Neuron (in vitro differentiated cells): ENCODE data around the gene AK4.

Experiments
- H2AFZ ChIP-seq: one replicate; pipeline ENCODE4 v1.6.1; 2013; ENCODE audit warnings: low read depth, mild to moderate bottlenecking, inconsistent platforms, low read length, moderate library complexity
- H3K27me3 ChIP-seq: one replicate; pipeline ENCODE4 v1.6.1; 2013; ENCODE audit warnings: low read length; ENCODE audit not compliant: insufficient read depth
- H3K36me3 ChIP-seq: one replicate; pipeline ENCODE4 v1.6.1; 2013; ENCODE audit warnings: low read length; ENCODE audit not compliant: insufficient read depth
- H3K4me1 ChIP-seq: one replicate; pipeline ENCODE4 v1.6.1; 2013; ENCODE audit warnings: low read length; ENCODE audit not compliant: insufficient read depth
- H3K4me3 ChIP-seq: 2 replicates; pipeline ENCODE4 v1.5.1; 2013; ENCODE audit warnings: mild to moderate bottlenecking, low read length, moderate library complexity
- H3K9me3 ChIP-seq: one replicate; pipeline ENCODE4 v1.6.1; 2013; ENCODE audit warnings: low read length

Gene AK4

GRCh38 chr1:65175171-65176055 is 27.4 kb downstream of the AK4 start:
- Histone ChIP-seq H3K27me3 (peaks cover 3% of the 10 kb centered on the region), H2AFZ (no peak overlapping the region), H3K36me3 (no peaks in the 10 kb centered on the region), H3K4me3 (no peak overlapping the region), H3K4me1 (no peaks in the 10 kb centered on the region), H3K9me3 (peaks cover 2% of the 10 kb centered on the region)

- Histone ChIP-seq H3K4me1 (no peaks in the 10 kb centered on the region), H3K9me3 (peaks cover 2% of the 10 kb centered on the region), H3K36me3 (no peaks in the 10 kb centered on the region), H3K27me3 (peaks cover 7% of the 10 kb centered on the region), H3K4me3 (no peak overlapping the region), H2AFZ (no peak overlapping the region)
These were observed 28.1 kb downstream of the AK4 start for GRCh38 chr1:65176056-65176450.

- peaks cover 7% of the 10 kb centered on the region for H3K27me3 ChIP-seq
- H3K9me3 ChIP-seq: peaks cover 2% of the 10 kb centered on the region
- H3K4me1 ChIP-seq: no peaks in the 10 kb centered on the region
- H3K4me3 ChIP-seq: no peak overlapping the region
- H3K36me3 ChIP-seq: no peaks in the 10 kb centered on the region
- no peak overlapping the region for H2AFZ ChIP-seq
These were observed 28.6 kb downstream of the AK4 start for GRCh38 chr1:65176591-65176990.

GRCh38 chr1:65177457-65177856 is 29.5 kb downstream of the AK4 start:
- Histone ChIP-seq H3K4me1 (no peaks in the 10 kb centered on the region), H3K9me3 (peaks cover 2% of the 10 kb centered on the region), H3K36me3 (no peaks in the 10 kb centered on the region), H3K27me3 (peaks cover 7% of the 10 kb centered on the region), H2AFZ (no peak overlapping the region), H3K4me3 (no peak overlapping the region)

- peaks cover 7% of the 10 kb centered on the region for H3K27me3 ChIP-seq
- H3K4me1 ChIP-seq: no peaks in the 10 kb centered on the region
- H3K4me3 ChIP-seq: no peak overlapping the region
- peaks cover 2% of the 10 kb centered on the region for H3K9me3 ChIP-seq
- no peak overlapping the region for H2AFZ ChIP-seq
- no peaks in the 10 kb centered on the region for H3K36me3 ChIP-seq
These were observed 30.2 kb downstream of the AK4 start for GRCh38 chr1:65178235-65178634.

GRCh38 chr1:65179148-65179547 is 31.1 kb downstream of the AK4 start:
- peaks cover 7% of the 10 kb centered on the region for H3K27me3 ChIP-seq
- peaks cover 2% of the 10 kb centered on the region for H3K9me3 ChIP-seq
- H3K36me3 ChIP-seq: no peaks in the 10 kb centered on the region
- H2AFZ ChIP-seq: no peak overlapping the region
- H3K4me1 ChIP-seq: no peaks in the 10 kb centered on the region
- H3K4me3 ChIP-seq: no peak overlapping the region

GRCh38 chr1:65180977-65181376 is 33.0 kb downstream of the AK4 start:
- H3K4me1 ChIP-seq: no peaks in the 10 kb centered on the region
- H3K4me3 ChIP-seq: no peak overlapping the region
- no peak overlapping the region for H2AFZ ChIP-seq
- peaks cover 7% of the 10 kb centered on the region for H3K27me3 ChIP-seq
- no peaks in the 10 kb centered on the region for H3K36me3 ChIP-seq
- peaks cover 2% of the 10 kb centered on the region for H3K9me3 ChIP-seq

- peaks cover 7% of the 10 kb centered on the region for H3K27me3 ChIP-seq
- H3K4me3 ChIP-seq: no peak overlapping the region
- no peaks in the 10 kb centered on the region for H3K4me1 ChIP-seq
- H2AFZ ChIP-seq: no peak overlapping the region
- no peaks in the 10 kb centered on the region for H3K36me3 ChIP-seq
- H3K9me3 ChIP-seq: peaks cover 2% of the 10 kb centered on the region
These were observed 34.8 kb downstream of the AK4 start for GRCh38 chr1:65182658-65183268.

GRCh38 chr1:65189576-65190115 is 41.6 kb downstream of the AK4 start:
- H3K27me3 ChIP-seq: peaks cover 4% of the 10 kb centered on the region
- no peaks in the 10 kb centered on the region for H3K9me3 ChIP-seq
- H3K4me1 ChIP-seq: no peaks in the 10 kb centered on the region
- no peaks in the 10 kb centered on the region for H3K36me3 ChIP-seq
- H3K4me3 ChIP-seq: no peak overlapping the region
- no peak overlapping the region for H2AFZ ChIP-seq

- no peaks in the 10 kb centered on the region for H3K9me3 ChIP-seq
- H3K36me3 ChIP-seq: no peaks in the 10 kb centered on the region
- H3K27me3 ChIP-seq: peaks cover 4% of the 10 kb centered on the region
- no peak overlapping the region for H2AFZ ChIP-seq
- H3K4me1 ChIP-seq: no peaks in the 10 kb centered on the region
- H3K4me3 ChIP-seq: no peak overlapping the region
These were observed 42.2 kb downstream of the AK4 start for GRCh38 chr1:65190229-65190628.

GRCh38 chr1:65193129-65193695 is 45.2 kb downstream of the AK4 start:
- H3K4me3 ChIP-seq: no peak overlapping the region
- no peaks in the 10 kb centered on the region for H3K4me1 ChIP-seq
- no peaks in the 10 kb centered on the region for H3K9me3 ChIP-seq
- no peaks in the 10 kb centered on the region for H3K36me3 ChIP-seq
- H3K27me3 ChIP-seq: peaks cover 4% of the 10 kb centered on the region
- no peak overlapping the region for H2AFZ ChIP-seq

- Histone ChIP-seq H2AFZ (no peak overlapping the region), H3K27me3 (peaks cover 4% of the 10 kb centered on the region), H3K9me3 (no peaks in the 10 kb centered on the region), H3K4me3 (no peak overlapping the region), H3K36me3 (no peaks in the 10 kb centered on the region), H3K4me1 (no peaks in the 10 kb centered on the region)
These were observed 47.8 kb downstream of the AK4 start for GRCh38 chr1:65195495-65196417.
